Uterus (tissue), 2 donors: ENCODE measurements around the gene THSD8.

Experiments
- CTCF ChIP-seq, 4 experiments: fragments of 200-600 bp in 2 of 4; fragments of 450-650 bp in 2 of 4; sonication (generic) in 2 of 4; IDR thresholded peaks; one replicate each; pipeline ENCODE4 v1.5.1; 2016 to 2019; ENCODE audit warnings: antibody characterized with exemption in 4 of 4, mild to moderate bottlenecking in 2 of 4, moderate library complexity in 1 of 4
- POLR2A ChIP-seq, 2 donors: fragments of 450-650 bp; IDR thresholded peaks; one replicate each; pipeline ENCODE4 v1.6.1; 2016; ENCODE audit warnings: antibody characterized with exemption in 2 of 2, mild to moderate bottlenecking in 1 of 2, moderate library complexity in 1 of 2

- no peak for TF ChIP-seq CTCF (IDR thresholded peaks at IDR 0.05)
- TF ChIP-seq POLR2A (IDR thresholded peaks at IDR 0.05) = no peak
Observed at GRCh38 chr19:12764698-12765097, 37.2 kb upstream of the THSD8 start.
